ENCODE measurements around the gene IGLL1.

Gene IGLL1

GRCh38 chr22:23529166-23530103 is 50.7 kb downstream of the IGLL1 start:
- POLR2A ChIA-PET, result no interaction called here
- no peak for TF ChIP-seq CTCF (IDR thresholded peaks at IDR 0.05; ENCODE audit: insufficient read depth, low read length, missing control alignments)
- H3K4me3 ChIP-seq (ENCODE audit: low read depth, low read length), result no peak overlapping the region
- CTCF ChIA-PET, result no interaction called here
- no peak for DNase-seq (ENCODE audit: low read depth, low spot score)

GRCh38 chr22:23527971-23528740 is 51.9 kb downstream of the IGLL1 start:
- POLR2A ChIA-PET, result no interaction called here
- no peak for DNase-seq (ENCODE audit: low read depth, low spot score)
- CTCF ChIA-PET, result interaction anchor here (1.2 kb wide), 1 partner anchor 11 kb away, joined by 5 read pairs; no protein-coding TSS in a partner anchor
- TF ChIP-seq CTCF (IDR thresholded peaks at IDR 0.05; ENCODE audit: insufficient read depth, low read length, missing control alignments), result no peak
- H3K4me3 ChIP-seq (ENCODE audit: low read depth, low read length), result no peak overlapping the region

GRCh38 chr22:23526596-23527316 is 53.3 kb downstream of the IGLL1 start:
- TF ChIP-seq CTCF (IDR thresholded peaks at IDR 0.05; ENCODE audit: insufficient read depth, low read length, missing control alignments), result no peak
- DNase-seq (ENCODE audit: low read depth, low spot score), result no peak
- ChIA-PET POLR2A (no interaction called here), CTCF (no interaction called here)
- no peak overlapping the region for H3K4me3 ChIP-seq (ENCODE audit: low read depth, low read length)

- DNase-seq (ENCODE audit: low read depth, low spot score), result no peak
- TF ChIP-seq CTCF (IDR thresholded peaks at IDR 0.05; ENCODE audit: insufficient read depth, low read length, missing control alignments), result no peak
- POLR2A ChIA-PET, result no interaction called here
- CTCF ChIA-PET, result no interaction called here
- H3K4me3 ChIP-seq (ENCODE audit: low read depth, low read length), result no peak overlapping the region
Observed at GRCh38 chr22:23525510-23525909, 54.6 kb downstream of the IGLL1 start.

- no peak for DNase-seq (ENCODE audit: low read depth, low spot score)
- ChIA-PET POLR2A (no interaction called here), CTCF (no interaction called here)
- H3K4me3 ChIP-seq (ENCODE audit: low read depth, low read length), result no peak overlapping the region
- no peak for TF ChIP-seq CTCF (IDR thresholded peaks at IDR 0.05; ENCODE audit: insufficient read depth, low read length, missing control alignments)
Observed at GRCh38 chr22:23524226-23524625, 55.9 kb downstream of the IGLL1 start.
